H9 (cell line): ENCODE data around the gene SLC30A5. TPM values are rescaled to one million over a fixed set of nuclear protein-coding genes. Genes with fewer than 3 reads are reported as not detected.

ENCODE experiments used
- DNase-seq: peaks from one replicate; pipeline ENCODE4 v3.0.0-alpha.2; 2017
- H2AFZ ChIP-seq: one replicate; pipeline ENCODE4 v1.6.1; 2013; ENCODE audit warnings: mild to moderate bottlenecking, low read length, control low read depth, moderate library complexity
- H2AK5ac ChIP-seq: 2 replicates; pipeline ENCODE4 v1.6.1; 2013; ENCODE audit warnings: low read length, control low read depth, mixed read lengths; ENCODE audit not compliant: insufficient read length
- H2BK120ac ChIP-seq: one replicate; pipeline ENCODE4 v1.6.1; 2013; ENCODE audit warnings: low read depth, mild to moderate bottlenecking, low read length, control low read depth, inconsistent platforms; ENCODE audit not compliant: poor library complexity, severe bottlenecking
- H2BK12ac ChIP-seq: 2 replicates; pipeline ENCODE4 v1.6.1; 2013; ENCODE audit warnings: low read length, control low read depth, mixed read lengths, low read depth; ENCODE audit not compliant: insufficient read length
- H2BK15ac ChIP-seq: 2 replicates; pipeline ENCODE4 v1.6.1; 2013; ENCODE audit warnings: low read depth, low read length, control low read depth
- H2BK20ac ChIP-seq: one replicate; pipeline ENCODE4 v1.6.1; 2013; ENCODE audit warnings: low read depth, mild to moderate bottlenecking, low read length, control low read depth, inconsistent platforms; ENCODE audit not compliant: poor library complexity, severe bottlenecking
- H2BK5ac ChIP-seq: 2 replicates; pipeline ENCODE4 v1.6.1; 2013; ENCODE audit warnings: low read length, control low read depth, mixed read lengths; ENCODE audit not compliant: insufficient read length
- H3K14ac ChIP-seq: 2 replicates; pipeline ENCODE4 v1.6.1; 2013; ENCODE audit warnings: low read length, control low read depth; ENCODE audit not compliant: insufficient read depth
- H3K18ac ChIP-seq: 2 replicates; pipeline ENCODE4 v1.6.1; 2013; ENCODE audit warnings: low read depth, mild to moderate bottlenecking, mixed read lengths, low read length, control low read depth; ENCODE audit not compliant: insufficient read length
- H3K23ac ChIP-seq: 2 replicates; pipeline ENCODE4 v1.6.1; 2013; ENCODE audit warnings: low read length, control low read depth, mixed read lengths, low read depth; ENCODE audit not compliant: insufficient read length
- H3K23me2 ChIP-seq: 2 replicates; pipeline ENCODE4 v1.6.1; 2013; ENCODE audit warnings: low read depth, mild to moderate bottlenecking, mixed read lengths, low read length, control low read depth; ENCODE audit not compliant: insufficient read length, poor library complexity, severe bottlenecking
- H3K27ac ChIP-seq: 2 replicates; pipeline ENCODE4 v1.5.1; 2013; ENCODE audit warnings: low read length, control low read depth, mixed read lengths, low read depth; ENCODE audit not compliant: insufficient read length
- H3K27me3 ChIP-seq: 2 replicates; pipeline ENCODE4 v1.6.1; 2013; ENCODE audit warnings: low read length, control low read depth, inconsistent platforms; ENCODE audit not compliant: insufficient read depth
- H3K4ac ChIP-seq: 2 replicates; pipeline ENCODE4 v1.6.1; 2013; ENCODE audit warnings: low read depth, mild to moderate bottlenecking, control low read depth, inconsistent platforms, low read length, moderate library complexity
- H3K4me1 ChIP-seq: 2 replicates; pipeline ENCODE4 v1.6.1; 2013; ENCODE audit warnings: low read length, control low read depth, inconsistent platforms; ENCODE audit not compliant: insufficient read depth
- H3K4me2 ChIP-seq: 2 replicates; pipeline ENCODE4 v1.6.1; 2013; ENCODE audit warnings: low read length, control low read depth, mixed read lengths; ENCODE audit not compliant: insufficient read length, insufficient read depth
- H3K56ac ChIP-seq: 2 replicates; pipeline ENCODE4 v1.6.1; 2013; ENCODE audit warnings: low read depth, mild to moderate bottlenecking, mixed read lengths, low read length, control low read depth; ENCODE audit not compliant: insufficient read length
- H3K79me1 ChIP-seq: 2 replicates; pipeline ENCODE4 v1.6.1; 2013; ENCODE audit warnings: low read depth, mild to moderate bottlenecking, moderate library complexity, low read length, control low read depth, inconsistent platforms; ENCODE audit not compliant: insufficient read depth, poor library complexity, severe bottlenecking
- H3K79me2 ChIP-seq: 2 replicates; pipeline ENCODE4 v1.6.1; 2013; ENCODE audit warnings: low read length, control low read depth, inconsistent platforms; ENCODE audit not compliant: insufficient read depth
- H3K9ac ChIP-seq: 2 replicates; pipeline ENCODE4 v1.6.1; 2013; ENCODE audit warnings: low read length, control low read depth, mixed read lengths; ENCODE audit not compliant: insufficient read length; ENCODE audit errors: extremely low read depth
- H3K9me3 ChIP-seq: one replicate; pipeline ENCODE4 v1.6.1; 2013; ENCODE audit warnings: low read depth, low read length, inconsistent platforms; ENCODE audit not compliant: control insufficient read depth
- H3T11ph ChIP-seq: one replicate; pipeline ENCODE4 v1.6.1; 2013; ENCODE audit warnings: mild to moderate bottlenecking, low read length, control low read depth, inconsistent platforms
- H4K20me1 ChIP-seq: one replicate; pipeline ENCODE4 v1.6.1; 2013; ENCODE audit not compliant: control insufficient read depth, insufficient read length, insufficient read depth
- H4K5ac ChIP-seq: 2 replicates; pipeline ENCODE4 v1.6.1; 2013; ENCODE audit warnings: low read depth, mild to moderate bottlenecking, mixed read lengths, low read length, control low read depth; ENCODE audit not compliant: insufficient read length
- H4K8ac ChIP-seq: replicated peaks from 2 replicates; pipeline ENCODE4 v1.6.1; 2013; ENCODE audit warnings: low read length, control low read depth, mixed read lengths, low read depth; ENCODE audit not compliant: insufficient read length
- H4K91ac ChIP-seq: 2 replicates; pipeline ENCODE4 v1.6.1; 2013; ENCODE audit warnings: low read depth, mild to moderate bottlenecking, moderate library complexity, mixed read lengths, low read length, control low read depth; ENCODE audit not compliant: insufficient read length
- H3K27ac Mint-ChIP-seq, 3 experiments: 2 replicates in 2 of 3; 3 replicates in 1 of 3; pipeline ENCODE4 v1.8.0; 2020 to 2021; ENCODE audit warnings: mixed read lengths in 3 of 3, mild to moderate bottlenecking in 1 of 3, moderate library complexity in 1 of 3
- H3K27me3 Mint-ChIP-seq: 2 replicates; pipeline ENCODE4 v1.8.0; 2021; ENCODE audit warnings: low read depth, mild to moderate bottlenecking, moderate library complexity, mixed read lengths
- H3K36me3 Mint-ChIP-seq, 3 experiments: 2 replicates in 2 of 3; 3 replicates in 1 of 3; pipeline ENCODE4 v1.8.0; 2020 to 2021; ENCODE audit warnings: low read depth in 3 of 3, mixed read lengths in 3 of 3; ENCODE audit not compliant: insufficient read depth in 1 of 3
- H3K4me1 Mint-ChIP-seq, 2 experiments: 2 replicates each; pipeline ENCODE4 v1.8.0; 2020; ENCODE audit warnings: mixed read lengths in 2 of 2
- H3K4me3 Mint-ChIP-seq, 2 experiments: 2 replicates in 1 of 2; 3 replicates in 1 of 2; pipeline ENCODE4 v1.8.0; 2020 to 2021; ENCODE audit warnings: mild to moderate bottlenecking in 2 of 2, mixed read lengths in 2 of 2, moderate library complexity in 1 of 2
- H3K9me3 Mint-ChIP-seq, 2 experiments: 2 replicates in 1 of 2; 3 replicates in 1 of 2; pipeline ENCODE4 v1.8.0; 2020; ENCODE audit warnings: mild to moderate bottlenecking in 2 of 2, mixed read lengths in 2 of 2, moderate library complexity in 1 of 2
- WGBS: extraction: QIAGEN DNeasy Blood & Tissue Kit; methylation state at CpG from one replicate; pipeline ENCODE4 v1.1.7; 2013; ENCODE audit warnings: missing lambda C conversion rate, low lambda C conversion rate, mixed read lengths; ENCODE audit not compliant: insufficient read length; ENCODE audit errors: extremely low coverage; 5-methylcytosine and 5-hydroxymethylcytosine counted together
- total RNA-seq: library from RNA; stranded (reverse); gene quantifications from 2 replicates; pipeline ENCODE4 v1.2.1, GENCODE V29; 2021
- TF ChIP-seq, protein P1 (sequence below): fragments of 200-600 bp; sonication (generic); conservative IDR thresholded peaks from 3 replicates; pipeline ENCODE4 v1.8.0; 2021; ENCODE audit warnings: antibody characterized with exemption, mild to moderate bottlenecking

Gene SLC30A5
- total RNA-seq, 1 experiment from 2014 or later: 33.7 TPM

DNA sequence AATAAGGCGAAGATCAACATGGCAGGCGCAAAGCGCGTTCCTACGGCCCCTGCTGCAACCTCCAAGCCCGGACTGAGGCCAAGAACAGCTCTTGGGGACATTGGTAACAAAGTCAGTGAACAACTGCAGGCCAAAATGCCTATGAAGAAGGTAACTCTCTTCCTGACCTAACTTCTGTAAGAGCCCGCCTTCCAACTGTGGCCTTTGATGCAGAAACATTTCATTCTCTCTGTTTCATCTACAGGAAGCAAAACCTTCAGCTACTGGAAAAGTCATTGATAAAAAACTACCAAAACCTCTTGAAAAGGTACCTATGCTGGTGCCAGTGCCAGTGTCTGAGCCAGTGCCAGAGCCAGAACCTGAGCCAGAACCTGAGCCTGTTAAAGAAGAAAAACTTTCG, 74.1 kb downstream of the SLC30A5 start:
- Histone ChIP-seq H2BK120ac (no peak overlapping the region), H3K14ac (no peak overlapping the region), H3K4me2 (peak overlapping the region; percentile 100), H4K5ac (peak overlapping the region; percentile 33), H3K4ac (no peak overlapping the region), H3K4me1 (no peaks in the 10 kb centered on the region), H3K27me3 (no peaks in the 10 kb centered on the region), H3K9me3 (no peaks in the 10 kb centered on the region), H3K79me2 (peaks cover 9% of the 10 kb centered on the region; the same call in 1 of the 2 replicates), H3K27ac (no peak overlapping the region), H4K91ac (no peak overlapping the region), H2AFZ (no peak overlapping the region), H2BK20ac (no peak overlapping the region), H4K8ac (no peak overlapping the region), H2BK12ac (no peak overlapping the region), H3T11ph (no peak overlapping the region), H3K56ac (no peak overlapping the region), H2AK5ac (no peak overlapping the region), H2BK5ac (no peak overlapping the region), H4K20me1 (no peaks in the 10 kb centered on the region), H3K79me1 (peaks cover 12% of the 10 kb centered on the region), H3K18ac (peak overlapping the region; percentile 95), H3K23ac (peak overlapping the region; percentile 9), H2BK15ac (no peak overlapping the region), H3K23me2 (peaks cover 4% of the 10 kb centered on the region), H3K9ac (peak overlapping the region; percentile 95)
- no peaks in the 10 kb centered on the region; a peak in 1 of 5 replicates for H3K9me3 Mint-ChIP-seq
- H3K4me1 Mint-ChIP-seq: peaks cover 27 to 33% of the 10 kb centered on the region in 2 experiments
- peaks cover 49 to 56% (median 52%) of the 10 kb centered on the region in 3 experiments for H3K36me3 Mint-ChIP-seq
- peak overlapping the region; percentile 96 to 98 for H3K4me3 Mint-ChIP-seq
- no peaks in the 10 kb centered on the region for H3K27me3 Mint-ChIP-seq
- H3K27ac Mint-ChIP-seq: peak overlapping the region; percentile 97 to 100 (median 99); a peak in 6 of 7 replicates
- no peak for DNase-seq
- TF ChIP-seq, protein P1, sequence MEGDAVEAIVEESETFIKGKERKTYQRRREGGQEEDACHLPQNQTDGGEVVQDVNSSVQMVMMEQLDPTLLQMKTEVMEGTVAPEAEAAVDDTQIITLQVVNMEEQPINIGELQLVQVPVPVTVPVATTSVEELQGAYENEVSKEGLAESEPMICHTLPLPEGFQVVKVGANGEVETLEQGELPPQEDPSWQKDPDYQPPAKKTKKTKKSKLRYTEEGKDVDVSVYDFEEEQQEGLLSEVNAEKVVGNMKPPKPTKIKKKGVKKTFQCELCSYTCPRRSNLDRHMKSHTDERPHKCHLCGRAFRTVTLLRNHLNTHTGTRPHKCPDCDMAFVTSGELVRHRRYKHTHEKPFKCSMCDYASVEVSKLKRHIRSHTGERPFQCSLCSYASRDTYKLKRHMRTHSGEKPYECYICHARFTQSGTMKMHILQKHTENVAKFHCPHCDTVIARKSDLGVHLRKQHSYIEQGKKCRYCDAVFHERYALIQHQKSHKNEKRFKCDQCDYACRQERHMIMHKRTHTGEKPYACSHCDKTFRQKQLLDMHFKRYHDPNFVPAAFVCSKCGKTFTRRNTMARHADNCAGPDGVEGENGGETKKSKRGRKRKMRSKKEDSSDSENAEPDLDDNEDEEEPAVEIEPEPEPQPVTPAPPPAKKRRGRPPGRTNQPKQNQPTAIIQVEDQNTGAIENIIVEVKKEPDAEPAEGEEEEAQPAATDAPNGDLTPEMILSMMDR: no peak
- no CpG with 5 or more reads among the region's 8 CpGs for WGBS
